Gastroesophageal sphincter (tissue), 4 donors: ENCODE results near the gene CASTOR2. TPM values are rescaled to one million over a fixed set of nuclear protein-coding genes. Genes with fewer than 3 reads are reported as not detected.
"Not testable (repeated sequence)": the region's sequence is repeated elsewhere in the genome, so short reads cannot be mapped to it uniquely, and the experiment has no call there.

Experiments used
- ATAC-seq: fragments of 150-250 bp; one replicate; pipeline ENCODE4 v1.9.1; 2016; ENCODE audit warnings: mild to moderate bottlenecking, moderate library complexity
- H3K27ac ChIP-seq, 4 donors: fragments of 200-600 bp; sonication (generic) in 3 of 4; 1 replicate in 3 of 4; 2 replicates in 1 of 4; pipeline ENCODE4 v1.5.1; 2016 to 2019
- H3K27me3 ChIP-seq: fragments of 200-600 bp; sonication (generic); one replicate; pipeline ENCODE4 v1.5.1; 2019
- H3K36me3 ChIP-seq, 2 donors: fragments of 200-600 bp; sonication (generic); one replicate each; pipeline ENCODE4 v1.5.1; 2019; ENCODE audit warnings: control low read depth in 1 of 2
- H3K4me1 ChIP-seq, 3 donors: fragments of 200-600 bp; sonication (generic); 1 replicate in 2 of 3; 2 replicates in 1 of 3; pipeline ENCODE4 v1.5.1; 2016 to 2019; ENCODE audit warnings: control low read depth in 2 of 3
- H3K4me3 ChIP-seq, 2 donors: fragments of 200-600 bp; sonication (generic); one replicate each; pipeline ENCODE4 v1.5.1; 2019; ENCODE audit warnings: mild to moderate bottlenecking in 1 of 2, moderate library complexity in 1 of 2
- H3K9me3 ChIP-seq, 3 donors: fragments of 200-600 bp; sonication (generic); one replicate each; pipeline ENCODE4 v1.5.1; 2017 to 2019; ENCODE audit warnings: control low read depth in 2 of 3
- EP300 ChIP-seq: sonication (generic); formaldehyde crosslinking; IDR thresholded peaks from one replicate; pipeline ENCODE4 v1.6.1; 2017; ENCODE audit warnings: antibody characterized with exemption, mild to moderate bottlenecking
- POLR2A ChIP-seq, 2 donors: fragments of 450-650 bp; IDR thresholded peaks; one replicate each; pipeline ENCODE4 v1.6.1; 2017; ENCODE audit warnings: antibody characterized with exemption in 2 of 2, mild to moderate bottlenecking in 2 of 2, moderate library complexity in 1 of 2
- POLR2AphosphoS5 ChIP-seq: sonication (generic); formaldehyde crosslinking; IDR thresholded peaks from one replicate; pipeline ENCODE4 v1.6.1; 2017; ENCODE audit warnings: antibody characterized with exemption
- WGBS, 2 donors: methylation state at CpG; one replicate each; pipeline ENCODE4 v1.1.5; 2018; ENCODE audit warnings: low coverage in 1 of 2; 5-methylcytosine and 5-hydroxymethylcytosine counted together
- total RNA-seq, 4 donors: library from RNA; depleted of rRNA; stranded (reverse); fragments of >200 nt; gene quantifications; one replicate each; pipeline ENCODE4 v1.1.0, GENCODE V29; 2016
- TF ChIP-seq, protein P1 (sequence below), 4 experiments: fragments of 200-600 bp in 2 of 4; fragments of 450-650 bp in 2 of 4; sonication (generic) in 1 of 4; IDR thresholded peaks; one replicate each; pipeline ENCODE4 v1.5.1; 2017 to 2019; ENCODE audit warnings: antibody characterized with exemption in 4 of 4, mild to moderate bottlenecking in 2 of 4, moderate library complexity in 2 of 4

The CASTOR2 gene
- total RNA-seq, 4 donors from 2014 or later, result 6.8 to 30.5 (median 14.6) TPM

DNA sequence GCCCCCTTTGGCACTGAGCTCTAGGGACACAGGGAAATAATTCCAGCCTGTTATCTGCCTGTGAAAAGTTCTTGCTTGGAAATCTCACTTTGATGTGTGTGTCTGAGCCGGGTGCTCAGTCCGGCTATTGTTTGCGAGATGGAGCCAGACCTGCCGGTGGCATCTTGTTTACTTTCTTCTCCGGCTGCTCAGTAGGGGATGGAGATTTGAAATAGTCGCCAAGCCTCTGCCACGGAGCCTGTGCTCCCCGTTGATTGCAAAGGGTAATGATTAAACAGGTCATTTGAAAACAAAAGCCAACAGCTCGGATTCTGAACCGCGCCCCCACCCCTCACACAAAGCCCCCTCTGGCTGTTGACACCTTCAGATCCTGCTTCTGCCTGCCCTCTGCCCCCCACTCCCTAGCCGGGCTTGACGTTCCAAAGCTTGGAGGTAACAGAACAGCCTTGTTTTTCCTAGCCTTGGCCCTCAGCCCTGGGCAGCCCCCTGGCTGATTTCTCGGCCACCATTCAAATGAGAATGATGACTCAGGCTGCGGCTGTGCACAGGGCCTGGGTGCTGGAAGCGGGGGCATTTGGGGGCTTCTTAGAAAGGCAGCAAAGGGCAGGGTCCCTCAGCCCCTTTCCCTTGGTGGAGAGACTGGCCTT is 1.8 kb downstream of the CASTOR2 start:
- H3K4me1 ChIP-seq, H3K4me3 ChIP-seq, ATAC-seq, H3K9me3 ChIP-seq, H3K36me3 ChIP-seq, H3K27ac ChIP-seq, H3K27me3 ChIP-seq: not testable (repeated sequence)
- no CpG with 5 or more reads among the region's 16 CpGs for WGBS, 2 donors

DNA sequence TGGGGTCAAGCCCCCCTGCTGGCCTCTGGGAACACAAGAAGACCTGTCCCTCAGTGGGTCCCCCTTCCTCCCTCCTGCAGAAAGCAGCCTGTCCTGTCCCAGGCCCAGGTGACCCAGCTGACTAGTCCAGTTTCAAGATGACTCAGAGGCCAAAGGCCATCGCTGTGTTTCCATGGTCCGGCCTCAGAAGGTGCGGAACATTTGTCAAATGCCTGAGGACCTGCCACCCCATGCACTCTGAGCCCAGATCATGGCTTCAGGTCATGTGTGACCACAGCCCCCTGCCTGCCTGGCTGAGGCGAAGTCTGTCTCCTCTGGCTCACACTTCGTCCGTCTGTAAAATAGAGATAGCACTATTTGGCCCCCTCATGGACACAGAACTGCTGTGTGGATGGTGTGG is 2.4 kb downstream of the CASTOR2 start:
- ATAC-seq, result not testable (repeated sequence)
- WGBS, 2 donors, result no CpG with 5 or more reads among the region's 6 CpGs

DNA sequence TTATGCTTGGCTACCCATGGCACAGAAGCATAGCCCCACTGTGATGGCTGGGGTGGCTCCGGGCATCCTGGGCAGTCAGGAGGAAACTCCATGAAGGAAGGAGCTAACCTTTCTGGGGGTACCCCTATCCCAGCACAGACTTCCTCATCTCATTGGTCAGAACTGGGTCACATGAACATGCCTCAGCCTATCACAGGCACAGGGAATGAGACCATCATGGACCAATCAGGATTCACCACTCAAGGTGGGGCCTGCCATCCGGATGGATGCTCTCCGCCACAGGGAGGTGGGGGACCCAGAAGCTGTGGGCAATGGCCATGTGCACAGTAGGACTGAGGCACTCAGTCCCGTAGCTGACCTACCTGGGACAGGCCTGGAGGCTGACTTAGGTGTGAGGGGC is 6.9 kb downstream of the CASTOR2 start:
- H3K4me1 ChIP-seq, H3K4me3 ChIP-seq, H3K27me3 ChIP-seq, H3K27ac ChIP-seq, ATAC-seq, H3K9me3 ChIP-seq, H3K36me3 ChIP-seq: not testable (repeated sequence)
- no CpG with 5 or more reads among the region's 4 CpGs for WGBS, 2 donors

More for the DNA sequence above, 2.4 kb downstream of the CASTOR2 start:
- not testable (repeated sequence) for H3K9me3 ChIP-seq, H3K4me1 ChIP-seq, H3K4me3 ChIP-seq, H3K36me3 ChIP-seq, H3K27ac ChIP-seq, H3K27me3 ChIP-seq

DNA sequence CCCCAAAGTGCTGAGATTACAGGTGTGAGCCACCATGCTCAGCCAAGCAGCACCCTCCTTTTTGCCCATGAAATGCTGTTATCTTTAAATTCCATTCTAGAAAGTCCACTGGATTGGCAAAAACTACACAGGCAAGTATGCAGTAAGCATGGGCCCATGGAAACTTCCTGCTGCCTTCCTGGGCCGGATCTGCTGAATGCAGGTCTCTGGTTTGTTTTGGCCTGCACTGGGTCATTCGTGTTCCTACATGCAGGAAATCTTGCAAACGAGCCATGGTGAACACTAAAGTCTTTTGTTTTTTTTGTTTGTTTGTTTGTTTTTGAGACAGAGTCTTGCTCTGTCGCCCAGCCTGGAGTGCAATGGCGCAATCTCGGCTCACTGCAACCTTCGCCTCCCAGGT is 7.9 kb downstream of the CASTOR2 start:
- not testable (repeated sequence) for H3K27ac ChIP-seq, H3K9me3 ChIP-seq, H3K4me1 ChIP-seq, H3K27me3 ChIP-seq, ATAC-seq, H3K36me3 ChIP-seq, H3K4me3 ChIP-seq
- 89% methylated on average over 4 of the region's 7 CpGs; no CpG with 5 or more reads in 1 of the 2 donors for WGBS, 2 donors

DNA sequence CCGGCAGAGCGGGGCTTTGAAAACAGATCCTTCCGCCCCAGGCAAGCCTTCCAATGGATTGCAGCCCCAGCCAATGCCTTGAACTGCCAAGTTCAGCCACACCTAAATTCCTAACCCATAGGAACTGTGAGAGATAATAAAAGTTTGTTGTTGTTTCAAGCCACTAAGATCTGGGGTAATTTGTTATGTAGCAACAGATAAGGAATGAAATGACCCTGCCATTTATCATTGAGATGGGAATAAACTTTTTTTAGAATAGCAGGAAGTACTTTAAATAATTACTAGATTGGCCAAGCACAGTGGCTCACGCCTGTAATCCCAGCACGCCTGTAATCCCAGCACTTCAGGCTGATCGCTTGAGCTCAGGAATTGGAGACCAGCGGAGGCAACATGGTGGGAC is 11.5 kb downstream of the CASTOR2 start:
- ATAC-seq, H3K27ac ChIP-seq, H3K4me3 ChIP-seq, H3K36me3 ChIP-seq, H3K4me1 ChIP-seq, H3K27me3 ChIP-seq, H3K9me3 ChIP-seq: not testable (repeated sequence)
- no CpG with 5 or more reads among the region's 7 CpGs for WGBS, 2 donors

DNA sequence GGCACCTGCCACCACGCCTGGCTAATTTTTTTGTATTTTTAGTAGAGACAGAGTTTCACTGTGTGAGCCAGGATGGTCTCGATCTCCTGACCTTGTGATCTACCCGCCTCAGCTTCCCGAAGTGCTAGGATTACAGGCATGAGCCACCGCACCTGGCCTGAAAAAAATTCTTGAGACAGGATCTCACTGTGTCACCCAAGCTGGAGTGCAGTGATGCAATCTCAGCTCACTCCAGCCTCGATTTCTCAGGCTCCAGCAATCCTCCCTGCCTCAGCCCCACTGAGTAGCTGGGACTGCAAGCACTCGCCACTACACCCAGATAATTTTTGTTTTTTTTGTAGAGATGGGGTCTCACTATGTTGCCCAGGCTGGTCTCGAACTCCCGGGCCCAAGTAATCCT is 13.0 kb downstream of the CASTOR2 start:
- H3K4me3 ChIP-seq, H3K27ac ChIP-seq, ATAC-seq, H3K9me3 ChIP-seq, H3K4me1 ChIP-seq, H3K27me3 ChIP-seq, H3K36me3 ChIP-seq: not testable (repeated sequence)
- WGBS, 2 donors, result no CpG with 5 or more reads among the region's 9 CpGs

DNA sequence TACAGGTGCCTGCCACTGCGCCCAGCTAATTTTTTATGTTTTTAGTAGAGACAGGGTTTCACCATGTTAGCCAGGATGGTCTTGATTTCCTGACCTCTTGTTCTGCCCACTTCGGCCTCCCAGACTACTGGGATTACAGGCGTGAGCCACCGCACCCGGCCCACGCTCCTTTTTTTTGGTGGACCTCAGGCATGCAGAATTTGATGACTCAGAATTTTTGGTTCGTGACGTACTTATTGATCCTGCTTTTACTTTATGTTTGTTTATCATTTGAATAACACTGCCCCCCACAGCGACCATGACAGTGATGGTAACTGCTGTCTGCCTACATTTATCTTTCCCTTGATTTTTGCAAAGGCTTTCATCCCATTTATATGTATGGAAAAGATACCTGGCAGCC is 23.9 kb downstream of the CASTOR2 start:
- not testable (repeated sequence) for H3K27ac ChIP-seq, H3K4me3 ChIP-seq, ATAC-seq, H3K27me3 ChIP-seq, H3K4me1 ChIP-seq, H3K36me3 ChIP-seq, H3K9me3 ChIP-seq
- 97% methylated on average over 4 of the region's 9 CpGs; no CpG with 5 or more reads in 1 of the 2 donors for WGBS, 2 donors

DNA sequence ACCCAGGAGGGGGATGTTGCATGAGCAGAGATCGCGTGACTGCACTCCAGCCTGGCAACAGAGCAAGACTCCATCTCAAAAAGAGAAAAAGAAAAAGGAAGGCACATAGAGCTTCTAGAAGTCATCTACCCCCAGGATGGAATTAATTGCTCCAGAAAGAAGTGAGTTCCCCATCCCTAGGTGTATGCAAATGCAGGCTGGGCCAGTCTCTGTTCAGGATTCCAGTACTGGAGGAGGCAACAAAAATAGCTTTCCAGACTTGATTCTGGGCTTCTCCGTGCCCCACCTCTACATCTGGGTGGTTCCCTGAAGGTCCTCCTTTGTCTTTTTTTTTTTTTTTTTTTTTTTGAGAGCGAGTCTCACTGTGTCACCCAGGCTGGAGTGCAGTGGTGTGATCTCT is 28.6 kb downstream of the CASTOR2 start:
- TF ChIP-seq EP300 (no peak), POLR2AphosphoS5 (no peak), POLR2A (IDR thresholded peaks at IDR 0.05) (no peak)
- TF ChIP-seq, protein P1, sequence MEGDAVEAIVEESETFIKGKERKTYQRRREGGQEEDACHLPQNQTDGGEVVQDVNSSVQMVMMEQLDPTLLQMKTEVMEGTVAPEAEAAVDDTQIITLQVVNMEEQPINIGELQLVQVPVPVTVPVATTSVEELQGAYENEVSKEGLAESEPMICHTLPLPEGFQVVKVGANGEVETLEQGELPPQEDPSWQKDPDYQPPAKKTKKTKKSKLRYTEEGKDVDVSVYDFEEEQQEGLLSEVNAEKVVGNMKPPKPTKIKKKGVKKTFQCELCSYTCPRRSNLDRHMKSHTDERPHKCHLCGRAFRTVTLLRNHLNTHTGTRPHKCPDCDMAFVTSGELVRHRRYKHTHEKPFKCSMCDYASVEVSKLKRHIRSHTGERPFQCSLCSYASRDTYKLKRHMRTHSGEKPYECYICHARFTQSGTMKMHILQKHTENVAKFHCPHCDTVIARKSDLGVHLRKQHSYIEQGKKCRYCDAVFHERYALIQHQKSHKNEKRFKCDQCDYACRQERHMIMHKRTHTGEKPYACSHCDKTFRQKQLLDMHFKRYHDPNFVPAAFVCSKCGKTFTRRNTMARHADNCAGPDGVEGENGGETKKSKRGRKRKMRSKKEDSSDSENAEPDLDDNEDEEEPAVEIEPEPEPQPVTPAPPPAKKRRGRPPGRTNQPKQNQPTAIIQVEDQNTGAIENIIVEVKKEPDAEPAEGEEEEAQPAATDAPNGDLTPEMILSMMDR (IDR thresholded peaks at IDR 0.05), result no peak
- Histone ChIP-seq H3K4me3 (no peak overlapping the region), H3K27ac (no peak overlapping the region), H3K4me1 (peaks cover 0 to 12% (median 5%) of the 10 kb centered on the region in 3 donors), H3K9me3 (no peaks in the 10 kb centered on the region), H3K36me3 (no peaks in the 10 kb centered on the region), H3K27me3 (no peaks in the 10 kb centered on the region)
- WGBS, 2 donors, result 81 to 84% methylated on average over 3 to 4 of the region's 4 CpGs
- no peak for ATAC-seq

DNA sequence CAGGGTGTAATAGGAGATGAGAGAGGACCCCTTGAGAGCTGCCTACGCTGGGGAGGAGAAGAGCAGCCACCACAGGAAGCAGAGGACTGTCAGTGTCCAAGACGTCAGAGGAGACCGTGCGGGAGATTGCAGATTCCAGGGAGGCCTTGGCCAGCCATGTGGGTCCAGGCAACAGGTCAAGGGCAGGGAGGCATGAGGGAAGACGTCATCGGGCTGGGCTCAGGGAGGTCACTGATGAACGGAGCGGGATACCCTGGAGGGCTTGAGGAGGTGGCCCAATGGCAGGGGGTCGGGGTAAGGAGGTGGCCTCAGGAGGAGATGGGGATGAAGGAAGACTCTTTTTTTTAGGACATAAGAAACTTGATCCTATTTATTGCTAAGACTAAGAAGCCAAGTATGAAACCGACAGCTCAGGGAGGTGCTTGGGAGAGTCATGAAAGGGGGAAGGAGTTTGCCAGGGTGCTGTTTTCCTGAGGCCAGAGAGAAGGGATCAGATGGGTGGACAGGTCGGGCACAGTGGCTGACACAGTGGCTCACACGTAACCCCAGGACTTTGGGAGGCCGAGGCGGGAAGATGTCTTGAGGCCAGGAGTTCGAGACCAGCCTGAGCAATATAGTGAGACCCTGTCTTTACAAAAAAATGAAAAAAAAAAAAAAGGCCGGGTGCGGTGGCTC is 30.5 kb downstream of the CASTOR2 start:
- H3K27me3 ChIP-seq, H3K27ac ChIP-seq, H3K4me3 ChIP-seq, H3K9me3 ChIP-seq, H3K36me3 ChIP-seq: not testable (repeated sequence)
- H3K4me1 ChIP-seq, result peaks cover 0 to 12% (median 5%) of the 10 kb centered on the region in 3 donors
- ATAC-seq, result peak; percentile 19
- WGBS, 2 donors, result 87 to 93% methylated on average over 3 to 8 of the region's 17 CpGs

DNA sequence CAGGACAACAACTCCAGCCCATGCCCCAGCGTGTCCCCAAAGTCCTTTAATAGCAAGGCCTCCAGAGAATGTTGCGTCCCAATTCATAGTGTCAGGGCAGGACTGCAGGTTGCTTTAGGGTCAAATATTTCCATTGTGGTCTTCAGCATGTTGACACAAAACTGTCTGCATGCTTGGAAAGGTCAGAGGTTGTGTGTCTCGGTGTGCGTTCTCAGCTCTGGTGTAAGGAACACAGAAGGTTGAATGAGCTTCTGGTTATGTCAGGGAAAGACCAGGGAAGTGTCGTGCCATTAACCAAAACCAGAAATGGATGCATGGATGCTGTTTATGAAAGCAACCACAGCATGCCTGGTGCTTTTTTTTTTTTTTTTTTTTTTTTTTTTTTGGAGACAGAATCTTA is 31.9 kb downstream of the CASTOR2 start:
- peaks cover 0 to 12% (median 5%) of the 10 kb centered on the region in 3 donors for H3K4me1 ChIP-seq
- H3K27me3 ChIP-seq, H3K27ac ChIP-seq, H3K36me3 ChIP-seq, ATAC-seq, H3K4me3 ChIP-seq, H3K9me3 ChIP-seq: not testable (repeated sequence)
- WGBS, 2 donors, result 89 to 93% methylated on average over 2 to 4 of the region's 5 CpGs

DNA sequence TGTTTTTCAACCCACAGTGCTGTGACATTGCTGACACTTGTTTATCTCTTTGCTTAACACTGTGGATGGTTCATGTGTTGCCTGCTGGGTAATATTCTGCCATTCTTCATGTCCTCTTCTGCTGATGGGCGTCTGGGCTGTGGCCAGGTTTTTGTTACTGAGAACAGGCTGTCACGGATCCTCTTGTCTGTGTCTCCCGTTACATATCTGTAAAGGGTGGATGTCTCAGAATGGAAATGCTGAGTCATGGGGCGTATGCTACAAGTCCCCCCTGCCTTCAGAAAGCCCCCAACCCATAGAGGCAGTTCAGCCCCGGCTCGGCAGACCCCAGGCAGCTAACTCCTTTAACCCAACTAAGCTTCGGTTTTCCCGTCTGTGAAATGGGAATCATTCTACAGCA is 33.3 kb downstream of the CASTOR2 start:
- not testable (repeated sequence) for H3K27me3 ChIP-seq, ATAC-seq, H3K9me3 ChIP-seq, H3K4me3 ChIP-seq, H3K36me3 ChIP-seq, H3K27ac ChIP-seq
- H3K4me1 ChIP-seq, result peaks cover 0 to 12% (median 5%) of the 10 kb centered on the region in 3 donors
- WGBS, 2 donors, result 60 to 67% methylated on average over 5 to 7 of the region's 8 CpGs

DNA sequence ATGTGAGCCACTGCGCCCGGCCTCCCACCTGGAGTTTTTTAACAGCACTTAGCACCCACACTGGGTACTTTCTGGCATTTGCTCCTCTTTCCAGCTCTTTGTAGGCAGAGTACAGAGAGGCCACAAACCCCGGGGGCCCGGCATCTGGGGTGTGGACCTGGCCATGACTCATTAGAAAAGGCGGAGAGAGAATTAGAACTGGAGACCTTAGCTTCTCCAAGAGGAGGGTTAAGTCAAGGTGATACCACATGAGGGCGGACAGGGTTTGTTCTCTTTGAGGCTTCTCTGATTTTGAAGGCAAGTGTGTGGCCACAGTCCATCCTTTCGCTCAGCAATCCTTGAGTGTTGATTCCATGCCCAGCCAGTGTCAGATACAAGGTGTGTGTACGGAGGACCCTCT is 36.9 kb downstream of the CASTOR2 start:
- not testable (repeated sequence) for H3K4me1 ChIP-seq, H3K4me3 ChIP-seq, H3K9me3 ChIP-seq, H3K27me3 ChIP-seq, H3K27ac ChIP-seq, ATAC-seq, H3K36me3 ChIP-seq
- 100% methylated on average over 1 of the region's 8 CpGs; no CpG with 5 or more reads in 1 of the 2 donors for WGBS, 2 donors
